ENCODE measurements around the gene MICAL2.

DNA sequence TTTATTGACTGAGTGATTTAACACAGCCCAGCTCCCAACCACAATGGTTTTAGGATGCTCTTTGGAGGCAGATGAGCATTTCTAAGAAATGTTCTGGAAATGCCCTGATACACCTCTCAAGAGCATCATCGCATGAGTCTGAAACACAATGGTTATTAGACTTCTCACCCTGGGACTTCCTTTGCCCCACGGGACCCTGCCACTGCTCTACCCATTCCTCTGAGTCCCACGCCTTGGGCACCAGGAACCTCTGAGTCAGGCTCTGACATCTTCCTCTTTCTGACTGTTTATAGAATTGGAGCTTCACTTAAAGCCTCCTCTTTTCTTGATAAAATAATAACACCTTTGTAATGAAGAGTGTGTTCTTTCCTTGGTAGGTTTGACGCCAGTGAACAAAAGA, 181.4 kb downstream of the MICAL2 start:
- TF ChIP-seq EGR1 (IDR thresholded peaks at IDR 0.05; ENCODE audit: borderline replicate concordance, low read depth, low read length) = no peak
- no peak for TF ChIP-seq SIN3A (conservative IDR thresholded peaks at IDR 0.05 in 1 of 2, IDR thresholded peaks at IDR 0.05 in 1 of 2; ENCODE audit: low read depth in 1 of 2, low read length in 2 of 2)

Measured in H1 (cell line).